Erythroblast (primary cell): ENCODE results near the gene EXOC3.
A peak's percentile ranks its signal among the peaks of the same experiment; 100 is the strongest.
"Not testable (repeated sequence)": the region's sequence is repeated elsewhere in the genome, so short reads cannot be mapped to it uniquely, and the experiment has no call there.

ENCODE experiments used
- DNase-seq, 2 experiments: peaks; one replicate each; lab custom pipeline; 2025; lab: John Stamatoyannopoulos, UW
- GATA1 ChIP-seq: IDR thresholded peaks from 2 replicates; pipeline ENCODE4 v1.6.1; 2011; ENCODE audit warnings: low read depth, mild to moderate bottlenecking, control low read depth, low read length, moderate library complexity
- POLR2A ChIP-seq: IDR thresholded peaks from 2 replicates; pipeline ENCODE4 v1.6.1; 2011; ENCODE audit warnings: mild to moderate bottlenecking, low read length

The EXOC3 gene

GRCh38 chr5:442335-443238, at the start of gene EXOC3:
Gene EXOC3 (plus strand): TSS chr5:443176. CDS start chr5:446206, 3,030 bp downstream.
- peak; percentile 87 to 90 for DNase-seq

GRCh38 chr5:393846-394275, 49.1 kb upstream of the EXOC3 start:
- TF ChIP-seq POLR2A (no peak), GATA1 (no peak)
- DNase-seq: no peak

More at GRCh38 chr5:442335-443238, at the start of gene EXOC3:
- TF ChIP-seq POLR2A (peak; percentile 75), GATA1 (no peak)

- no peak for TF ChIP-seq POLR2A
- TF ChIP-seq GATA1: no peak
- DNase-seq: no peak
Observed at GRCh38 chr5:394671-395155, 48.3 kb upstream of the EXOC3 start.

- DNase-seq: no peak
- TF ChIP-seq GATA1 (no peak), POLR2A (no peak)
Observed at GRCh38 chr5:395156-395920, 47.6 kb upstream of the EXOC3 start.

- no peak for DNase-seq
Observed at GRCh38 chr5:395921-396530, 47.0 kb upstream of the EXOC3 start.

GRCh38 chr5:396531-396961, 46.4 kb upstream of the EXOC3 start:
- DNase-seq: no peak
- TF ChIP-seq POLR2A (no peak), GATA1 (no peak)

More at GRCh38 chr5:395921-396530, 47.0 kb upstream of the EXOC3 start:
- TF ChIP-seq GATA1: no peak
- TF ChIP-seq POLR2A: no peak

GRCh38 chr5:398141-398474, 44.9 kb upstream of the EXOC3 start:
- DNase-seq: not testable (repeated sequence)

GRCh38 chr5:398475-399295, 44.3 kb upstream of the EXOC3 start:
- no peak for TF ChIP-seq GATA1
- no peak for DNase-seq

- peak; percentile 58 for TF ChIP-seq POLR2A
- no peak for TF ChIP-seq GATA1
Observed at GRCh38 chr5:399296-400281, 43.4 kb upstream of the EXOC3 start.

GRCh38 chr5:400282-401145, 42.5 kb upstream of the EXOC3 start:
- DNase-seq: no peak
- TF ChIP-seq POLR2A (no peak), GATA1 (no peak)

More at GRCh38 chr5:399296-400281, 43.4 kb upstream of the EXOC3 start:
- peak; percentile 57 to 68 for DNase-seq
